ENCODE results near the gene PRLR. TPM values are rescaled to one million over a fixed set of nuclear protein-coding genes. Genes with fewer than 3 reads are reported as not detected.
"Not testable (repeated sequence)": the region's sequence is repeated elsewhere in the genome, so short reads cannot be mapped to it uniquely, and the experiment has no call there.

PRLR gene
- total RNA-seq, 2 experiments from 2014 or later: not detected

DNA sequence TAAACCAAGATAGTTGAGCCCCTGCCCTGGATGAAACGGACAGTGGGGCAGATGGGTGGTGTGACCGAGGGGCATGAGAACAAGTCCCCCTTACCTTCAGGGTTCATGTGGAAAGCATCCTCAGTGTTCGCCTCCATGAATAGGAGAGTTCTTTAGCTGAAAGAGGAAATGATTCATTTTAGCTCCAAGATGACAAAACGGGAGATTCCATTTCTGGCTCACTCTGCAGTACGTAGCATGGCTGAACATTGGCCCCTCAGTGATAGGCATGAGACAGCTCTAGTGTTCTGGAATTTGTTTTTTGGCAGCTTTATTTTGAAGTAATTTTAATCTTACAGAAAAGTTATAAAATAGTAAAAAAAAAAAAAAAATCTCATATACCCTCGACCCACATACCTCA is 112.3 kb downstream of the PRLR start:
- Mint-ChIP-seq H3K27me3 (peaks cover 37% of the 10 kb centered on the region), H3K36me3 (no peaks in the 10 kb centered on the region), H3K4me1 (peaks cover 6% of the 10 kb centered on the region), H3K9me3 (no peaks in the 10 kb centered on the region), H3K27ac (no peak overlapping the region), H3K4me3 (no peak overlapping the region)
- DNase-seq: no peak

DNA sequence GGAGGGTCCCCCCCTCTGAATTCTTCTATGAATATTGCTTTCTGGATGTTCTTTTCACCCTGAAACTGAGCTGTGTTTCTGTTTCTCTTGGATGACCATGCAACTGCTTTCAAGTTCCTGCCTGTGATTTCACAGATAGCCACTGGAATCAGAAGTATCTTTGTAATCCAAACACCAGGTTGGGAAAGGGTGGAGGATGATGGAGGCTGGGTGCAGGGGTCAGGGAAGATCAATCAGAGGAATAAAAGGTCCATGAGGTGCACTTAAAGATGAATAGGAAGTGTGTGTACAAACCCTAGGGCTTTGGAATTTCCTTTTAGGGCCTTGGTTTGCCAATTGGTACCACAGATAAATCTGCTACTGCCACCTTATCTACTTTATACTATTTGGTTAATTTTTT is 114.4 kb downstream of the PRLR start:
- peaks cover 42% of the 10 kb centered on the region for H3K27me3 Mint-ChIP-seq
- H3K4me3 Mint-ChIP-seq: no peak overlapping the region
- H3K27ac Mint-ChIP-seq: no peak overlapping the region
- H3K9me3 Mint-ChIP-seq: no peaks in the 10 kb centered on the region
- no peaks in the 10 kb centered on the region for H3K36me3 Mint-ChIP-seq
- peaks cover 6% of the 10 kb centered on the region for H3K4me1 Mint-ChIP-seq
- no peak for DNase-seq

DNA sequence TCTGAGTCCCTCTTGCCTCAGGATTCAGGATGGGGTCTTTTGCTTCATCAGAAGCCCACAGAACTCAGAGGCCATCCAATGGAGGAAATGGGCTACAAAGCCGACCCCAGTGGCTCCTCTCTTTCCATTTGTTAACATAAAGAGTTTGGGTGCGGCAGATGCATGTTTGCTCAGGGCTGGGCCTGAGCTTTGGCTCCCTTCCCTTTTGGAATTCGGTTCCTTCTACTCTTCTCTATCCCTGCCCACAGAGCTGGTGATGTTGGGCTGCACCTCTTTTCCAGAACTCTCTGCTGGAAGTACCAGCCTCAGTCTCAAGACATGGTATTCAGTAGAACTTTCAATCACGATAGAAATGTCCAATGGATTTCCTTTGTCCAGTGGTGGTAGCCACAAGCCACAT is 115.6 kb downstream of the PRLR start:
- H3K4me1 Mint-ChIP-seq: peaks cover 6% of the 10 kb centered on the region
- no peaks in the 10 kb centered on the region for H3K9me3 Mint-ChIP-seq
- no peak overlapping the region for H3K4me3 Mint-ChIP-seq
- no peak for DNase-seq
- no peaks in the 10 kb centered on the region for H3K36me3 Mint-ChIP-seq
- peaks cover 40% of the 10 kb centered on the region for H3K27me3 Mint-ChIP-seq
- no peak overlapping the region for H3K27ac Mint-ChIP-seq

DNA sequence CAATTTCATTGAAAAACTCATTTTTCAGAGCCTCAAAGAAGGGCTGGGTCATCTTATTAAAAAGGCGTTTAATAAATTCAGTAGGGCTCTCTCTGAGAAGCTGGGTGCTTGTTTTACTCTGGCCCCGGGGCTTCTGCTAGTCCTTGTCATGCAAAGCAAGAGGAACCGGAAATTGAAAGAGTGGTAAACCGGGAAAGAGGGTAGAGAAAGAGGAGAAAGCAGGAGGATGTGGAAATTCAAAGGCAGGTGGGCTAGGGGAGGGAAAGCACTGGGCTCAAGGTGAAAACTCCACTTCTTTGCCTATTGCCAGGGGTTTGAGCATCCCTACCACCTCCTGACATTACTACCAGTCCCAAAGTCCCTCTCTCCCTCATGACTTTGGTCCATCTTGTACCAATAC is 118.0 kb downstream of the PRLR start:
- Mint-ChIP-seq H3K27me3 (peaks cover 49% of the 10 kb centered on the region), H3K27ac (no peak overlapping the region), H3K9me3 (peaks cover 4% of the 10 kb centered on the region), H3K4me1 (no peaks in the 10 kb centered on the region), H3K4me3 (no peak overlapping the region), H3K36me3 (no peaks in the 10 kb centered on the region)
- no peak for DNase-seq

DNA sequence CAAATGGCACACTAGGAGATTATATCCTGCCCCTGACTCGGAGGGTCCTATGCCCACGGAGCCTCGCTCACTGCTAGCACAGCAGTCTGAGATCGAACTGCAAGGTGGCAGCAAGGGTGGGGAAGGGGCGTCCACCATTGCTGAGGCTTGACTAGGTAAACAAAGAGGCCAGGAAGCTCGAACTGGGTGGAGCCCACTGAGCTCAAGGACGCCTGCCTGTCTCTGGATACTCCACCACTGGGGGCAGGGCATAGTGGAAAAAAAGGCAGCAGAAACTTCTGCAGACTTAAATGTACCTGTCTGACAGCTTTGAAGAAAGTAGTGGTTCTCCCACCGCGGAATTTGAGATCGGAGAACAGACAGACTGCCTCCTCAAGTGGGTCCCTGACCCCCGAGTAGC is 125.7 kb downstream of the PRLR start:
- not testable (repeated sequence) for DNase-seq

DNA sequence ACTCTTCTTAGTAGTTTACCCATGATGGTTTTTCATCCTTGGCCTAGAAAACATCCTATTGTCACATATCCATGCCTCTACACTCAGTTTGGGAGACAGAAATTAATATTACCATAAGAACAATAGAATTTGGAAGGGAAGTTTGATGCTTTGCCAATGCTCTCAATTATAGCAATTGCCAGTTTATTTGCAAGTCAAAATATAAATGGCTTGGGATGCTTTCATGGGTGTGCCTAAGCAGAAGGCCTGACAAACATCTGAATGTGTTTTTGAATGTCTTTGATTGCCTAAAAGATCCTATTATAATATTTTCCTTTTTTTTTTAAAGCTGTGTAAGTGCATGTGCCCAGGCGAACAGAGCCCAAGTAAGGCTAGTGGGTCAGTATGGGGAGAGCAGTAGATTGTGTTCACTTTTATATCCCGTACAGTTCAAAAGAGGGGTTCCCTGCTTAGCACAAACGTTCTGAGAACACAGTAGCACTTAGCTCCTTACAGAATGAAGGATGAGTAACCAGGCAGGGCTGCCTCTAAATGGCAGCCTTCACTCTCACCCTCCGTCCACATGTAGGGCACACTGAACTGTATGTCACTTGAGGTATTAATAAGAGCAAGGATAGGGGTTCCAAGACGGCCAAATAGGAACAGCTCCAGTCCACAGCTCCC is 126.5 kb downstream of the PRLR start:
- Mint-ChIP-seq H3K27ac (no peak overlapping the region), H3K4me3 (no peak overlapping the region), H3K9me3 (peaks cover 2% of the 10 kb centered on the region), H3K27me3 (peaks cover 49% of the 10 kb centered on the region), H3K4me1 (no peaks in the 10 kb centered on the region), H3K36me3 (no peaks in the 10 kb centered on the region)
- no peak for DNase-seq

More for the DNA sequence above, 125.7 kb downstream of the PRLR start:
- H3K4me1 Mint-ChIP-seq, H3K36me3 Mint-ChIP-seq, H3K9me3 Mint-ChIP-seq, H3K4me3 Mint-ChIP-seq, H3K27ac Mint-ChIP-seq: not testable (repeated sequence)
- peaks cover 53% of the 10 kb centered on the region for H3K27me3 Mint-ChIP-seq

DNA sequence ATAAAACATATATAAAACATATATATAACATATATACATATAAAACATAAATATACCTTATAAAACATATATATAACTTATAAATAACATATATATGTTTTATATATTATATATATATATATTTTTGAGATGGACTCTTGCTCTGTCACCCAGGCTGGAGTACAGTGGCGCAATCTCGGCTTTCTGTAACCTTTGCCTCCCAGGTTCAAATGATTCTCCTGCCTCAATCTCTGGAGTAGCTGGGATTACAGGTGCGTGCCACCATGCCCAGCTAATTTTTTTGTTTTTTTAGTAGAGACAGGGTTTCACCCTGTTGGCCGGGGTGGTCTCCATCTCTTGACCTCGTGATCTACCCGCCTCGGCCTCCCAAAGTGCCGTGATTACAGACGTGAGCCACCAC is 128.6 kb downstream of the PRLR start:
- H3K4me1 Mint-ChIP-seq, H3K9me3 Mint-ChIP-seq: not testable (repeated sequence)

DNA sequence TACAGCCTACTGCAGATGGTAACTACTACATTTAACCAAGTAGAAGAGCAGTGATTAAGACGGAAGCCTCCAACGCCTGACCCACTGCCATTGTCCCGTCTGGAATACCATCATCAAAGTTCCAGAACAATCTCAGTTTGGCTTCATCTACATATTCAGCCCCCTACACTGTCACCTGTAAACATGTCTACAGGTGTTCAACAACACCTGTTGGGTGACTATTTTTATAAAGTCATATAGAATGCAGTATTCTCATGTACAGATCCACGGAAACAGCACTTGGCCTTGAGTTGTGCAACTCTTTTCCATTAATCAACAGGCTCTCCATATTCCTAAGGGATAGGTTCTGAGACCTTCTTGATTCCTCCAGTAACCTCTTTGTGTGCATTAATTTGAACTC is 129.3 kb downstream of the PRLR start:
- Mint-ChIP-seq H3K9me3 (no peaks in the 10 kb centered on the region), H3K4me3 (no peak overlapping the region), H3K27me3 (peaks cover 24% of the 10 kb centered on the region), H3K4me1 (no peaks in the 10 kb centered on the region), H3K27ac (no peak overlapping the region), H3K36me3 (no peaks in the 10 kb centered on the region)
- no peak for DNase-seq

More for the DNA sequence above, 128.6 kb downstream of the PRLR start:
- H3K27me3 Mint-ChIP-seq: peaks cover 30% of the 10 kb centered on the region
- H3K27ac Mint-ChIP-seq, DNase-seq, H3K4me3 Mint-ChIP-seq, H3K36me3 Mint-ChIP-seq: not testable (repeated sequence)

DNA sequence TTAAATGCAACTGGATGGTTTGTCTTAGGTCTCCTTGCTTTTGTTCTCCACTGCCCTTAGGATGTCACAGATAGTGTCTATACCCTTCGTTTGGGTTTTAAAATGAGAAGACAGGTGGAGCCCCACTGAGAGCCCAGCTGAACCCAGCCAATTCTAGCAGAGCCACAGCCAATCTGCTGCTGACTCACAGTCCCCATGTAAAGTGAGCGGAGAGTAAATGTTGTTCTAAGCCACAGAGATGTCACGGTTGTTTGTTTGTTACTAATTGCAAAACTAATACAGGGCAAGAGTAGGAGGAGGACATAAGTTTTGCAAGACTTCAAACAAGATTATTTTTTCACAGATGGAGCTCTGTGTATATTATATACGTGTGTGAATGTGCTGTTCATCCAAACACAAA is 132.1 kb downstream of the PRLR start:
- H3K9me3 Mint-ChIP-seq: no peaks in the 10 kb centered on the region
- H3K4me3 Mint-ChIP-seq: no peak overlapping the region
- peaks cover 12% of the 10 kb centered on the region for H3K27me3 Mint-ChIP-seq
- no peak overlapping the region for H3K27ac Mint-ChIP-seq
- no peak for DNase-seq
- H3K4me1 Mint-ChIP-seq: no peaks in the 10 kb centered on the region
- no peaks in the 10 kb centered on the region for H3K36me3 Mint-ChIP-seq

DNA sequence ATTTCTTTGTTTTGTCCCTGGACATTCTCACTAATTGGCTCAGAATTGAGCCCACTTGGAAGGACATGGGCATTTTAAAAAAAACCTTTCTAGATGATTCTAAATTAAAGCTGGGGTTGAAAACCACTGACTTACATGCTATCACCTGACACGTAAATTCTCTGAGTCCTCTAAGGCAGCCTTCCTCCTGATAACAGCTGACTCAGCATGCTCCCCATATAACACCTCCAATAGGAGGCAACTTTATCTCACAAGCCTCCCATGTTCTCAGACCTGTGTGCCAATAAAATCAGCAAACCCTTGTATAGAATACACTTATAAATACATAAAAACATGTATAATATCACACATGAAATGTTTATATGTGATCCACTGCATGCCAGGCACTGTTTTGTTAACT is 133.4 kb downstream of the PRLR start:
- Mint-ChIP-seq H3K27me3 (peaks cover 5% of the 10 kb centered on the region), H3K36me3 (no peaks in the 10 kb centered on the region), H3K27ac (no peak overlapping the region), H3K4me3 (no peak overlapping the region), H3K9me3 (no peaks in the 10 kb centered on the region), H3K4me1 (no peaks in the 10 kb centered on the region)
- DNase-seq: no peak

DNA sequence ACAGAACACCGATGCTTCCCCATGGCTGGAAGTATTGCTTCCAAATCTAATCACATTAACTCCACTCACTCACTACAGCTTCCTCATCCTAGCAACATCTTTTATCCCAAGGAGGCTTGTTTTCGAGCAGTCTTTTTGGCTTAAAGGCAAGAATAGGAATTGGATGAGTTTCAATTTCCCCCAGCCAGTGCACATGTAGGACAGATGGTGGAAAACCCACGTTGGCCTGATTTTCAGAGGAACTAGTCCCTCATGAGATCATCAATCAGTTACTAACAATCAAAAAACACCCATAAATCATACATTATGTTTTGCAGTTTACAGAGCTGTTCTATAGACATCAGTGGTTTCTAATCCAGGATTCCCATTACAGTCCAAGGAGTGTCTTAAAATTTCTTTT is 134.1 kb downstream of the PRLR start:
- no peak for DNase-seq
- Mint-ChIP-seq H3K27me3 (peaks cover 2% of the 10 kb centered on the region), H3K4me1 (no peaks in the 10 kb centered on the region), H3K9me3 (no peaks in the 10 kb centered on the region), H3K36me3 (no peaks in the 10 kb centered on the region), H3K4me3 (no peak overlapping the region), H3K27ac (no peak overlapping the region)

DNA sequence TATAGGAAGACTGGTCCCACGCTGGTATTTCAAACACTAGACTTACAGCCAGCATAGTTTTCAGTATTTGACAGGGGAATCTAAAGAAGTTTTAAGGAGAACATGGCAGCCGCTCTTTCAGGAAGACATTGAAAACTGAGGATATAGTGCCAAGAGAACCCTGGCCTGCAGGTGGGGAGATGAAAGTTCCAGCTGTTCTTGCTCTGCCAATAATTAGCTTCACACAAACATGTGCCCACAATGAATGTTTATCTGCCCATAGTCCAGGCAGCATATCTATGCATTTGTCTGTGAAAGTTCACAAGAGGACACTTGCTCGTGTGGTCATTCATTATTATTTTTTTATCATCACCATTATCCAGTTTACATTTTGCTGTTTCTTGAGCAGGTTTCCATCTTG is 134.9 kb downstream of the PRLR start:
- Mint-ChIP-seq H3K27me3 (no peaks in the 10 kb centered on the region), H3K9me3 (no peaks in the 10 kb centered on the region), H3K4me3 (no peak overlapping the region), H3K4me1 (no peaks in the 10 kb centered on the region), H3K27ac (no peak overlapping the region), H3K36me3 (no peaks in the 10 kb centered on the region)
- no peak for DNase-seq

DNA sequence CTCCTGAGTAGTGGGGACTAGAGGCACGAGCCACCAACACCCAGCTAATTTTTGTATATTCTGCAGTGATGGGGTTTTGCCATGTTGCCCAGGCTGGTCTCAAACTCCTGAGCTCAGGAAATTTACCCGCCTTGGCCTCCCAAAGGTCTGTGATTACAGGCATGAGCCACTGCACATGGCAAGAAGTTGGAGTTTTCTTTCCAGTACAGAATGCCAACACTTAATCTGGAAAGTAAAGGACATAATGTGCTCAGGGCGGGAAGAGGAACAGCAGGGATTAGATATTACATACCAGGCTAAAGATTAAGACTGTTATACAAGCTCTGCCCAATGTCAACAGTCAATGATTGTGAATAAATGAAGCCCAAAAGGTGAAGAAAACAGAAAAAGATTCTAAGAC is 135.3 kb downstream of the PRLR start:
- DNase-seq: no peak
- no peaks in the 10 kb centered on the region for H3K9me3 Mint-ChIP-seq
- H3K4me1 Mint-ChIP-seq: no peaks in the 10 kb centered on the region
- no peak overlapping the region for H3K4me3 Mint-ChIP-seq
- no peak overlapping the region for H3K27ac Mint-ChIP-seq
- no peaks in the 10 kb centered on the region for H3K36me3 Mint-ChIP-seq
- H3K27me3 Mint-ChIP-seq: no peaks in the 10 kb centered on the region

DNA sequence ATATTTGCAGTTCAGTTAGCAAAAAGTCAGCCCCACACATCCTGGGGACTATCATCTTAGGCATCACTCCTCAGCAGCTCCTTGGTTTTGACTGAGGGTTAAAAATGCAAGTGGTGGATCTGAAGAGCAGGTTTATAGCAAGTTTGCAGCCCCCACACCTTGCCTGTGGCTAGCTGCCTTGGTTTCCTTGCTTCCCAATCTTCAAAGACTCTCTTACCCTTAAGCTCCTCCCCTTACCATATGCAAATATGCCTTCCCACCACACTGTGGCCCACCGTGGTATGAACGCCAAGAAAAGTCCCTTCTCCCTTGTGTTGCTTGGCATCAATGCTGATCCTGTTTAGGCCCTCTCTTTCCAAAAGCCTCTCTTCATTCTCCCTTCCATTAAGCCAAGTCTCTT is 137.6 kb downstream of the PRLR start:
- Mint-ChIP-seq H3K36me3 (no peaks in the 10 kb centered on the region), H3K9me3 (no peaks in the 10 kb centered on the region), H3K4me1 (no peaks in the 10 kb centered on the region), H3K4me3 (no peak overlapping the region), H3K27ac (no peak overlapping the region), H3K27me3 (no peaks in the 10 kb centered on the region)
- no peak for DNase-seq

DNA sequence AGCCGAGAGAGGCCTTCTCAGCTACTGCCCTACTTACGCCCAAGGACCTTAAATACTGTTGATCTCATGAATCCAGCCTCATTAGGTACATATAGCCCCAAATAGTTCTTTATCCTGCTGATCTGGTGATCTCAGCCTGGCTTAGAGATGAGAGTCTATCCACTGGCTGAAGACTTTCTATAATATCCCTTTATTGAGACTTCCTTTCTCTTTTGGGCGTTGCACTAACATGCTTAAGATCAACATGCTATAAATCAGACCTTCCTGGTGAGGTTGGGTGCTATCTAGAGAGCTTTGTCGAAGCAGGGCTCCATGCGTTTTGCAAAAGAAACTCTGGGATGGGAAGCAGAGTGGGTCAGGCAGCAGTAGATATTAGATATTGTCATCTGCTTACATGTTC is 138.6 kb downstream of the PRLR start:
- Mint-ChIP-seq H3K4me3 (no peak overlapping the region), H3K36me3 (no peaks in the 10 kb centered on the region), H3K9me3 (no peaks in the 10 kb centered on the region), H3K4me1 (no peaks in the 10 kb centered on the region), H3K27me3 (peaks cover 3% of the 10 kb centered on the region), H3K27ac (no peak overlapping the region)
- DNase-seq: no peak

DNA sequence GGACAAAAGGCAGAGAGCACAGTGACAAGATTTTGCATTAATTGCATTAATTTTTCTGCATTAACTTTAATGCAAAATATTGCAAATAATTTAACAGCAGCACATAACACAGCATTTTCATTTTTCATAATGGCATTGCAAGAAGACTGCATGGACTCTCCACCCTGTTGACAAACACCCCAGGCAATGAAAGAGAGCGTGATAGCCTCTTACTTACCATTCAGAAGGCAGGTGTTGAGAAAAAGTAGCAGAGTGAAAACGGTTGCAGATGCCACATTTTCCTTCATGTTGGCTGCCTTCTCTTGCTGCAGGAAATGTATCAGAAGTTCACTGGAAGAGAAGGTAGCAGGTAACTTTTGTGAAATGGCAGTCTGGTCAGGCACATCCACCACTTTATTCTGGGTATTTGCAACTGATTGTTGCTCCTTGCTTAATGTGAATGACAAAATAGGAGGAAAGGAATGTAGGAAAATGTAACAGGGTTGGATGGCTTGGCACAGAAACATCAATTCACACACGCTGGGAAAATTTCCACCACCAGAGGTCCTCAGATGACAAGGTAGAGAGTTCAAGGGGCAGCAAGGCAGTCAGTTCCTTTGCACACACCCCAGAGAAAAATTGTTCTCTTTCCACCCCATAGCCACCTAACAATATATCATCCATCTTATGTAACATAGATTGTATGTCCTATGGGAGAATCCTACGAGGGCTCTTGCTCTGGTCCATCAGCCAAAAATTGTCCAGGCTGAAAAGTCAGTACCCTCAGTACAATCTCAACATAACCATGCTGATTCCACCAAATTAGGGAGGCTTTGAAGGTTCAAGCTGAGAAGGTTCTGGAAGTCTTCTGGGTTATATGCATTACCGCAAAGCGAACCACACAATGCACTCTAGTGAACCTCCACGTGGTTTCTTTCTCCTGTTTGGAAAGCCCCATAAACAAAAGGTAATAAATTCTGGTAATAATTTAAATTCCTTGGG is 140.7 kb downstream of the PRLR start:
- H3K9me3 Mint-ChIP-seq: no peaks in the 10 kb centered on the region
- no peaks in the 10 kb centered on the region for H3K4me1 Mint-ChIP-seq
- H3K27ac Mint-ChIP-seq: no peak overlapping the region
- no peaks in the 10 kb centered on the region for H3K36me3 Mint-ChIP-seq
- DNase-seq: peak; percentile 44
- H3K4me3 Mint-ChIP-seq: no peak overlapping the region
- peaks cover 4% of the 10 kb centered on the region for H3K27me3 Mint-ChIP-seq

All from activated naive CD8-positive, alpha-beta T cell treated with anti-CD3 and anti-CD28 coated beads for 36 hours (primary cell).